Measurements from ENCODE around the gene ZC3H10. TPM values are rescaled to one million over a fixed set of nuclear protein-coding genes. Genes with fewer than 3 reads are reported as not detected.

ZC3H10 gene
- total and polyA plus RNA-seq, 2 of the 8 experiments (the other 6 are each of a cell fraction or from before 2014, with no cell fraction given), result 4.0 to 11.2 TPM

- ChIA-PET CTCF (ENCODE audit: partially characterized antibody) (interaction anchor here (0.5 to 5.3 kb wide), 23 partner anchors 11 to 338 kb away, joined by 3 to 47 read pairs (median 6); partner anchors contain the start of genes ESYT1, MYL6B, PA2G4 and RNF41), POLR2A (ENCODE audit: partially characterized antibody) (interaction anchor here (0.8 to 7.1 kb wide), 24 partner anchors 9 to 289 kb away, joined by 3 to 267 read pairs (median 9); partner anchors contain the start of genes ANKRD52, CNPY2, COQ10A and DNAJC14)
- TF ChIP-seq TBP (IDR thresholded peaks at IDR 0.05; ENCODE audit: low read depth, low read length), result no peak
- 0 out of 4 replicates have a peak, but pooled peaks of 1 of the 2 experiments have one; percentile 28 for TF ChIP-seq HDAC2 (IDR thresholded peaks at IDR 0.05; ENCODE audit: borderline replicate concordance in 1 of 2, low read depth in 2 of 2, low read length in 2 of 2)
- peak in 1 of 3 experiments; percentile 1; a peak in 1 of 4 replicates for TF ChIP-seq CTCF (IDR thresholded peaks at IDR 0.05; ENCODE audit: control extremely low read depth in 1 of 3, insufficient read depth in 1 of 3, low read depth in 1 of 3, low read length in 3 of 3)
- no peak for TF ChIP-seq FOSL1 (IDR thresholded peaks at IDR 0.05; ENCODE audit: insufficient read depth, low read depth, low read length)
- TF ChIP-seq RXRA (IDR thresholded peaks at IDR 0.05; ENCODE audit: insufficient read depth, low read depth, low read length), result no peak
- TF ChIP-seq SAP30 (IDR thresholded peaks at IDR 0.05; ENCODE audit: insufficient read depth, insufficient replicate concordance, low read length), result peak; percentile 7
- TF ChIP-seq EZH2 (IDR thresholded peaks at IDR 0.05; ENCODE audit: low read depth, low read length, severe bottlenecking), result no peak
- H4K20me1 ChIP-seq (replicated peaks in 1 of 2; ENCODE audit: control insufficient read depth in 1 of 2, insufficient read depth in 2 of 2, low read length in 2 of 2), result peaks cover 0 to 3% of the 10 kb centered on the region in 2 experiments
- H3K4me3 ChIP-seq (ENCODE audit: extremely low read depth in 1 of 4, insufficient read depth in 2 of 4, low read depth in 3 of 4, low read length in 4 of 4), result peak overlapping the region; percentile 54 to 85 (median 75)
- H4K5ac ChIP-seq (ENCODE audit: insufficient read length, low read depth, low read length), result no peak overlapping the region
- peak overlapping the region in 3 of 4 experiments; percentile 63 to 81 (median 65); a peak in 6 of 7 replicates for H3K9ac ChIP-seq (replicated peaks in 1 of 4; ENCODE audit: extremely low read depth in 1 of 4, low read depth in 3 of 4, low read length in 3 of 4)
- no peaks in the 10 kb centered on the region for H3K27me3 ChIP-seq (replicated peaks in 1 of 4; ENCODE audit: control insufficient read depth in 3 of 4, extremely low read depth in 1 of 4, insufficient read depth in 3 of 4, low read length in 3 of 4)
- no peak overlapping the region for H3K4ac ChIP-seq (replicated peaks; ENCODE audit: insufficient read length, low read depth, low read length)
- H3K23ac ChIP-seq (ENCODE audit: insufficient read length), result no peak overlapping the region
- no peaks in the 10 kb centered on the region for H3K9me3 ChIP-seq (ENCODE audit: insufficient read depth in 2 of 2, low read depth in 1 of 2, low read length in 1 of 2)
- peak overlapping the region; percentile 79 for H2BK5ac ChIP-seq (ENCODE audit: low read depth, low read length)
- no peak overlapping the region for H4K8ac ChIP-seq (ENCODE audit: extremely low read depth, insufficient read depth, low read length)
- no peak overlapping the region for H2BK120ac ChIP-seq (replicated peaks; ENCODE audit: low read depth, low read length)
- H2AFZ ChIP-seq (ENCODE audit: low read length), result no peak overlapping the region
- peak overlapping the region; percentile 96 to 99 for H3K4me2 ChIP-seq (ENCODE audit: insufficient read depth in 1 of 2, low read depth in 2 of 2, low read length in 2 of 2)
- H3K27ac ChIP-seq (ENCODE audit: low read depth, low read length), result peak overlapping the region; percentile 75
- H3K18ac ChIP-seq (ENCODE audit: extremely low read depth, low read length), result no peak overlapping the region
- no peaks in the 10 kb centered on the region; the same call in 1 of the 2 replicates for H3K79me1 ChIP-seq (ENCODE audit: low read depth, low read length)
- peak overlapping the region; percentile 83; the same call in 1 of the 2 replicates for H2BK15ac ChIP-seq (ENCODE audit: low read length)
- H2BK20ac ChIP-seq (ENCODE audit: low read length), result no peak overlapping the region
- peaks cover 0 to 19% (median 8%) of the 10 kb centered on the region in 4 experiments; a peak in 7 of 8 replicates for H3K36me3 ChIP-seq (ENCODE audit: control insufficient read depth in 2 of 4, insufficient read depth in 4 of 4, low read length in 3 of 4)
- no peak overlapping the region for H4K91ac ChIP-seq (replicated peaks; ENCODE audit: insufficient read length, low read length)
- peaks cover 3 to 13% of the 10 kb centered on the region in 2 experiments; a peak in 3 of 4 replicates for H3K79me2 ChIP-seq (ENCODE audit: control insufficient read depth in 1 of 2, insufficient read depth in 2 of 2, low read length in 2 of 2)
- peaks cover 0 to 9% (median 5%) of the 10 kb centered on the region in 4 experiments; a peak in 5 of 7 replicates for H3K4me1 ChIP-seq (replicated peaks in 1 of 4; ENCODE audit: control insufficient read depth in 3 of 4, insufficient read depth in 4 of 4, low read length in 3 of 4)
- H2BK12ac ChIP-seq (ENCODE audit: low read depth, low read length), result no peak overlapping the region
- H3K56ac ChIP-seq (replicated peaks; ENCODE audit: insufficient read length, low read depth, low read length), result no peak overlapping the region
- H3K23me2 ChIP-seq (ENCODE audit: low read depth, low read length), result peaks cover 10% of the 10 kb centered on the region
- FAIRE-seq (no peak), DNase-seq (ENCODE audit: low read depth in 1 of 2, low spot score in 2 of 2) (no peak)
- H2AK5ac ChIP-seq (ENCODE audit: low read depth, low read length), result no peak overlapping the region
- WGBS, 2 experiments (ENCODE audit: extremely low coverage in 1 of 2, insufficient coverage in 1 of 2, insufficient read length in 1 of 2, insufficient replicate concordance in 2 of 2, low coverage in 1 of 2, low lambda C conversion rate in 2 of 2, missing lambda C conversion rate in 1 of 2), result 26% methylated on average over 13 of the region's 13 CpGs; no CpG with 5 or more reads in 1 of the 2 experiments
- H3K14ac ChIP-seq (ENCODE audit: insufficient read length), result no peak overlapping the region
Observed at GRCh38 chr12:56118688-56119357, 757 bp downstream of the ZC3H10 start.

All from H1 (cell line).